Kasumi-1 (cell line): ENCODE data around the gene USP28.
"Not testable (repeated sequence)": the region's sequence is repeated elsewhere in the genome, so short reads cannot be mapped to it uniquely, and the experiment has no call there.

Experiments
- DNase-seq, 2 experiments: peaks; one replicate each; lab custom pipeline; 2025; lab: John Stamatoyannopoulos, UW

USP28 gene

GRCh38 chr11:113838005-113838404 is 37.4 kb downstream of the USP28 start:
- no peak for DNase-seq

GRCh38 chr11:113835306-113835705 is 40.1 kb downstream of the USP28 start:
- DNase-seq: no peak

- DNase-seq: no peak
These were observed 42.2 kb downstream of the USP28 start for GRCh38 chr11:113833151-113833550.

GRCh38 chr11:113831314-113831713 is 44.1 kb downstream of the USP28 start:
- no peak for DNase-seq

- no peak for DNase-seq
These were observed 45.6 kb downstream of the USP28 start for GRCh38 chr11:113829751-113830150.

- DNase-seq: no peak
These were observed 47.2 kb downstream of the USP28 start for GRCh38 chr11:113828191-113828590.

- no peak for DNase-seq
These were observed 47.9 kb downstream of the USP28 start for GRCh38 chr11:113827477-113827876.

- no peak for DNase-seq
These were observed 56.9 kb downstream of the USP28 start for GRCh38 chr11:113818426-113818825.

GRCh38 chr11:113817626-113818025 is 57.7 kb downstream of the USP28 start:
- no peak for DNase-seq

- no peak for DNase-seq
These were observed 58.2 kb downstream of the USP28 start for GRCh38 chr11:113817162-113817561.

- DNase-seq: no peak
These were observed 61.2 kb downstream of the USP28 start for GRCh38 chr11:113814181-113814580.

- DNase-seq: no peak
These were observed 66.4 kb downstream of the USP28 start for GRCh38 chr11:113808931-113809330.

- peak; percentile 48 for DNase-seq
These were observed 69.0 kb downstream of the USP28 start for GRCh38 chr11:113806406-113806805.

GRCh38 chr11:113805640-113806039 is 69.7 kb downstream of the USP28 start:
- peak in 1 of 2 experiments; percentile 2 for DNase-seq

GRCh38 chr11:113802621-113803020 is 72.8 kb downstream of the USP28 start:
- no peak for DNase-seq

- DNase-seq: peak; percentile 63 to 73
These were observed 78.6 kb downstream of the USP28 start for GRCh38 chr11:113796663-113797259.

- DNase-seq: no peak
These were observed 85.6 kb downstream of the USP28 start for GRCh38 chr11:113789675-113790320.

- not testable (repeated sequence) for DNase-seq
These were observed 86.4 kb downstream of the USP28 start for GRCh38 chr11:113789016-113789415.

- no peak for DNase-seq
These were observed 93.2 kb downstream of the USP28 start for GRCh38 chr11:113782134-113782533.

- DNase-seq: no peak
These were observed 93.7 kb downstream of the USP28 start for GRCh38 chr11:113781682-113782081.

GRCh38 chr11:113779496-113779895 is 95.9 kb downstream of the USP28 start, which contains the start of gene CLDN25:
CLDN25 (plus strand) TSS chr11:113779796; CDS start chr11:113779796, 0 bp downstream.
- no peak for DNase-seq

GRCh38 chr11:113778111-113778910 is 97.1 kb downstream of the USP28 start:
- no peak for DNase-seq

GRCh38 chr11:113774174-113774503 is 101.2 kb downstream of the USP28 start:
- no peak for DNase-seq
